SK-N-SH (cell line): ENCODE results near the gene CASTOR2. TPM values are rescaled to one million over a fixed set of nuclear protein-coding genes. Genes with fewer than 3 reads are reported as not detected.

Experiments used
- CTCF ChIA-PET: fragments of 300-600, 350-600 bp; formaldehyde crosslinking; extraction: SDS; loops from one replicate; lab custom pipeline; 2021; lab: Yijun Ruan, JAX
- POLR2A ChIA-PET: fragments of 350-600 bp; sonication (Branson Sonifier 250); formaldehyde crosslinking; extraction: SDS; loops from one replicate; lab custom pipeline; 2020; ENCODE audit warnings: antibody characterized with exemption, inconsistent platforms; lab: Yijun Ruan, JAX
- DNase-seq: peaks from one replicate; pipeline ENCODE4 v3.0.0; 2012
- H2AFZ ChIP-seq: fragments of 200-600 bp; sonication (generic); 2 replicates; pipeline ENCODE4 v1.8.1; 2016; ENCODE audit warnings: antibody characterized with exemption, mild to moderate bottlenecking, low read depth
- H3F3A ChIP-seq: fragments of 200-600 bp; sonication (generic); replicated peaks from 2 replicates; pipeline ENCODE3; 2016; ENCODE audit warnings: antibody characterized with exemption, mild to moderate bottlenecking; ENCODE audit not compliant: insufficient read depth
- H3K27ac ChIP-seq, 2 experiments: fragments of 200-500 bp in 1 of 2; fragments of 200-600 bp in 1 of 2; sonication (Bioruptor generic) in 1 of 2; sonication (generic), shearing (Covaris generic) in 1 of 2; 2 replicates each; pipeline versions ENCODE4 v1.5.1 to v1.6.1; 2014 to 2016; ENCODE audit warnings: low read depth in 2 of 2, inconsistent platforms in 1 of 2, low read length in 1 of 2, mild to moderate bottlenecking in 1 of 2, mixed read lengths in 1 of 2
- H3K27me3 ChIP-seq: fragments of 200-600 bp; sonication (generic), shearing (Covaris generic); 2 replicates; pipeline ENCODE4 v1.6.1; 2016; ENCODE audit warnings: mixed run types; ENCODE audit not compliant: insufficient read depth
- H3K36me3 ChIP-seq, 2 experiments: fragments of 200-500 bp in 1 of 2; fragments of 200-600 bp in 1 of 2; sonication (Bioruptor generic) in 1 of 2; sonication (generic) in 1 of 2; replicated peaks in 1 of 2; 2 replicates each; pipeline versions ENCODE3 to v1.5.1; 2014 to 2016; ENCODE audit warnings: low read length in 1 of 2, mild to moderate bottlenecking in 1 of 2; ENCODE audit not compliant: insufficient read depth in 2 of 2, control insufficient read depth in 1 of 2
- H3K4me1 ChIP-seq, 2 experiments: fragments of 200-500 bp in 1 of 2; fragments of 200-600 bp in 1 of 2; sonication (Bioruptor generic) in 1 of 2; sonication (generic), shearing (Covaris generic) in 1 of 2; 2 replicates each; pipeline versions ENCODE4 v1.5.1 to v1.6.1; 2014 to 2016; ENCODE audit warnings: low read depth in 1 of 2, low read length in 1 of 2, mixed run types in 1 of 2; ENCODE audit not compliant: insufficient read depth in 2 of 2, control insufficient read depth in 1 of 2
- H3K4me2 ChIP-seq: fragments of 200-600 bp; sonication (generic), shearing (Covaris generic); 2 replicates; pipeline ENCODE4 v1.6.1; 2017; ENCODE audit warnings: mixed run types
- H3K4me3 ChIP-seq, 2 experiments: fragments of 200-500 bp in 1 of 2; fragments of 200-600 bp in 1 of 2; sonication (Bioruptor generic) in 1 of 2; sonication (generic), shearing (Covaris generic) in 1 of 2; 2 replicates each; pipeline versions ENCODE4 v1.5.1 to v1.8.1; 2014 to 2016; ENCODE audit warnings: low read depth in 2 of 2, inconsistent platforms in 1 of 2, low read length in 1 of 2, mild to moderate bottlenecking in 1 of 2, mixed read lengths in 1 of 2, moderate library complexity in 1 of 2
- H3K79me2 ChIP-seq: fragments of 200-600 bp; sonication (generic); 2 replicates; pipeline ENCODE4 v1.8.1; 2017; ENCODE audit warnings: mild to moderate bottlenecking; ENCODE audit not compliant: insufficient read depth
- H3K9ac ChIP-seq: fragments of 200-600 bp; sonication (generic); 2 replicates; pipeline ENCODE4 v1.6.1; 2017; ENCODE audit warnings: mixed run types
- H3K9me2 ChIP-seq: fragments of 200-600 bp; sonication (generic); 2 replicates; pipeline ENCODE4 v1.6.1; 2017; ENCODE audit warnings: mixed run types
- H3K9me3 ChIP-seq: fragments of 200-600 bp; sonication (generic); 2 replicates; pipeline ENCODE4 v1.6.1; 2017; ENCODE audit warnings: mixed run types, mild to moderate bottlenecking, moderate library complexity
- H4K20me1 ChIP-seq: fragments of 200-600 bp; sonication (generic); 2 replicates; pipeline ENCODE4 v1.6.1; 2017; ENCODE audit warnings: mild to moderate bottlenecking, mixed run types; ENCODE audit not compliant: insufficient read depth
- EP300 ChIP-seq, 2 experiments: IDR thresholded peaks; 2 replicates each; pipeline versions ENCODE4 v1.4.0 to v1.6.1; 2012; ENCODE audit warnings: borderline replicate concordance in 1 of 2, low read depth in 1 of 2, low read length in 1 of 2
- FOSL2 ChIP-seq: IDR thresholded peaks from 2 replicates; pipeline ENCODE4 v1.4.0; 2012; ENCODE audit warnings: low read depth, mild to moderate bottlenecking, moderate library complexity, borderline replicate concordance
- FOXM1 ChIP-seq: IDR thresholded peaks from 2 replicates; pipeline ENCODE4 v1.4.0; 2012; ENCODE audit warnings: low read depth, mild to moderate bottlenecking
- GABPA ChIP-seq: IDR thresholded peaks from 2 replicates; pipeline ENCODE4 v1.4.0; 2012; ENCODE audit warnings: low read depth, mild to moderate bottlenecking
- MEF2A ChIP-seq: IDR thresholded peaks from 2 replicates; pipeline ENCODE4 v1.4.0; 2012; ENCODE audit warnings: low read depth, borderline replicate concordance
- NRF1 ChIP-seq: IDR thresholded peaks from 2 replicates; pipeline ENCODE4 v1.6.1; 2012; ENCODE audit warnings: low read depth, mild to moderate bottlenecking, low read length
- POLR2AphosphoS5 ChIP-seq: IDR thresholded peaks from 2 replicates; pipeline ENCODE4 v1.6.1; 2012; ENCODE audit warnings: low read depth, low read length
- RAD21 ChIP-seq: IDR thresholded peaks from 2 replicates; pipeline ENCODE4 v1.6.1; 2012; ENCODE audit warnings: mild to moderate bottlenecking, low read length
- RFX5 ChIP-seq: IDR thresholded peaks from 2 replicates; pipeline ENCODE4 v1.6.1; 2012; ENCODE audit warnings: mild to moderate bottlenecking, improper control_type of control experiment, low read length
- SIN3A ChIP-seq: IDR thresholded peaks from 2 replicates; pipeline ENCODE4 v1.6.1; 2012; ENCODE audit warnings: low read depth, mild to moderate bottlenecking, low read length, moderate library complexity, borderline replicate concordance
- SMC3 ChIP-seq: IDR thresholded peaks from 2 replicates; pipeline ENCODE4 v1.6.1; 2012; ENCODE audit warnings: low read depth, low read length, improper control_type of control experiment
- TAF1 ChIP-seq: IDR thresholded peaks from 2 replicates; pipeline ENCODE4 v1.6.1; 2012; ENCODE audit warnings: low read depth, mild to moderate bottlenecking, low read length, moderate library complexity, borderline replicate concordance
- TCF12 ChIP-seq: IDR thresholded peaks from 2 replicates; pipeline ENCODE4 v1.4.0; 2012
- TEAD4 ChIP-seq: IDR thresholded peaks from 2 replicates; pipeline ENCODE4 v1.4.0; 2012; ENCODE audit warnings: mild to moderate bottlenecking, borderline replicate concordance; ENCODE audit not compliant: insufficient read depth
- WGBS: methylation state at CpG from one replicate; pipeline ENCODE4 v1.1.6; 2017; ENCODE audit warnings: low lambda C conversion rate; 5-methylcytosine and 5-hydroxymethylcytosine counted together
- polyA plus RNA-seq, 3 experiments: library from polyadenylated mRNA; depleted of rRNA; stranded (reverse); fragments of >200 nt; gene quantifications; 2 replicates each; pipeline ENCODE4 v1.2.3, GENCODE V29; 2012
- TF ChIP-seq, protein P1 (sequence below): fragments of 150-350 bp; IDR thresholded peaks from 2 replicates; pipeline ENCODE4 v1.6.1; 2016; ENCODE audit warnings: mild to moderate bottlenecking, low read depth, low read length
- TF ChIP-seq, protein P2 (sequence below): IDR thresholded peaks from 2 replicates; pipeline ENCODE4 v1.4.0; 2012; ENCODE audit warnings: low read depth, borderline replicate concordance
- TF ChIP-seq, protein P3 (sequence below): IDR thresholded peaks from 2 replicates; pipeline ENCODE4; 2012

CASTOR2 gene
- polyA plus RNA-seq, 1 of the 3 experiments (the other 2 are of a cell fraction), result 5.4 TPM

DNA sequence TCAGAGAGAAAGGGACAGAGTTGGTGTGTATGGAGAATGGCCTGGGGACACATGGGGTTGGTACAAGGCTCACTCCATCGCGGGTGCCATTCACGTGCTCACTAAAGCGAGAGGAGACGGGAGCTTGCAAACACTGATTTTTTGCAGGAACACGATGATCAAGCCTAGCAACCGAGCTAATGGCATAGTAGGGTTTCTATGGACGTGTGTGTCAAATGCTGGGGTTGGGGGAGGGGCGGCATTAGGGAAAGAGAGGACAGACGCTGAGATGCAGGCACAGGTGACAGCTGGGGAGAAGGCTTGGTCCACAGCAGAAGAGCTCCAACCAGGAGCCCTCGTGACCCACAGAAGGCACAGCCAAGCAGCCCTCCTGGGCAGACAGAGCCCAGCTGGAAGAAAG is 75.2 kb downstream of the CASTOR2 start:
- H3K4me2 ChIP-seq, result no peak overlapping the region
- no peaks in the 10 kb centered on the region for H3K27me3 ChIP-seq
- WGBS, result 96% methylated on average over 11 of the region's 11 CpGs
- POLR2A ChIA-PET, result no interaction called here
- no peak overlapping the region for H3K27ac ChIP-seq
- peak; percentile 17 for DNase-seq
- CTCF ChIA-PET, result no interaction called here
- H3K4me3 ChIP-seq, result no peak overlapping the region
- H3K36me3 ChIP-seq, result peaks cover 11% of the 10 kb centered on the region in 2 experiments
- TF ChIP-seq RFX5 (no peak), RAD21 (no peak), NRF1 (no peak), TEAD4 (no peak), MEF2A (no peak), TCF12 (no peak), GABPA (no peak), EP300 (IDR thresholded peaks at IDR 0.05; ENCODE audit: borderline replicate concordance in 1 of 2, low read depth in 1 of 2, low read length in 1 of 2) (no peak), SMC3 (no peak), POLR2AphosphoS5 (no peak), SIN3A (no peak), TAF1 (no peak), FOSL2 (no peak), FOXM1 (no peak)
- TF ChIP-seq, protein P1, sequence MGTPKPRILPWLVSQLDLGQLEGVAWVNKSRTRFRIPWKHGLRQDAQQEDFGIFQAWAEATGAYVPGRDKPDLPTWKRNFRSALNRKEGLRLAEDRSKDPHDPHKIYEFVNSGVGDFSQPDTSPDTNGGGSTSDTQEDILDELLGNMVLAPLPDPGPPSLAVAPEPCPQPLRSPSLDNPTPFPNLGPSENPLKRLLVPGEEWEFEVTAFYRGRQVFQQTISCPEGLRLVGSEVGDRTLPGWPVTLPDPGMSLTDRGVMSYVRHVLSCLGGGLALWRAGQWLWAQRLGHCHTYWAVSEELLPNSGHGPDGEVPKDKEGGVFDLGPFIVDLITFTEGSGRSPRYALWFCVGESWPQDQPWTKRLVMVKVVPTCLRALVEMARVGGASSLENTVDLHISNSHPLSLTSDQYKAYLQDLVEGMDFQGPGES, result no peak
- TF ChIP-seq, protein P2, sequence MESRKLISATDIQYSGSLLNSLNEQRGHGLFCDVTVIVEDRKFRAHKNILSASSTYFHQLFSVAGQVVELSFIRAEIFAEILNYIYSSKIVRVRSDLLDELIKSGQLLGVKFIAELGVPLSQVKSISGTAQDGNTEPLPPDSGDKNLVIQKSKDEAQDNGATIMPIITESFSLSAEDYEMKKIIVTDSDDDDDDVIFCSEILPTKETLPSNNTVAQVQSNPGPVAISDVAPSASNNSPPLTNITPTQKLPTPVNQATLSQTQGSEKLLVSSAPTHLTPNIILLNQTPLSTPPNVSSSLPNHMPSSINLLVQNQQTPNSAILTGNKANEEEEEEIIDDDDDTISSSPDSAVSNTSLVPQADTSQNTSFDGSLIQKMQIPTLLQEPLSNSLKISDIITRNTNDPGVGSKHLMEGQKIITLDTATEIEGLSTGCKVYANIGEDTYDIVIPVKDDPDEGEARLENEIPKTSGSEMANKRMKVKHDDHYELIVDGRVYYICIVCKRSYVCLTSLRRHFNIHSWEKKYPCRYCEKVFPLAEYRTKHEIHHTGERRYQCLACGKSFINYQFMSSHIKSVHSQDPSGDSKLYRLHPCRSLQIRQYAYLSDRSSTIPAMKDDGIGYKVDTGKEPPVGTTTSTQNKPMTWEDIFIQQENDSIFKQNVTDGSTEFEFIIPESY, result no peak
- TF ChIP-seq, protein P3, sequence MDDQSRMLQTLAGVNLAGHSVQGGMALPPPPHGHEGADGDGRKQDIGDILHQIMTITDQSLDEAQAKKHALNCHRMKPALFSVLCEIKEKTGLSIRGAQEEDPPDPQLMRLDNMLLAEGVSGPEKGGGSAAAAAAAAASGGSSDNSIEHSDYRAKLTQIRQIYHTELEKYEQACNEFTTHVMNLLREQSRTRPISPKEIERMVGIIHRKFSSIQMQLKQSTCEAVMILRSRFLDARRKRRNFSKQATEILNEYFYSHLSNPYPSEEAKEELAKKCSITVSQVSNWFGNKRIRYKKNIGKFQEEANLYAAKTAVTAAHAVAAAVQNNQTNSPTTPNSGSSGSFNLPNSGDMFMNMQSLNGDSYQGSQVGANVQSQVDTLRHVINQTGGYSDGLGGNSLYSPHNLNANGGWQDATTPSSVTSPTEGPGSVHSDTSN, result no peak
- no peaks in the 10 kb centered on the region for H3K9me2 ChIP-seq
- H3F3A ChIP-seq, result no peaks in the 10 kb centered on the region
- H3K9me3 ChIP-seq, result no peaks in the 10 kb centered on the region
- no peak overlapping the region for H3K9ac ChIP-seq
- H3K4me1 ChIP-seq, result no peaks in the 10 kb centered on the region
- H2AFZ ChIP-seq, result no peak overlapping the region
- no peaks in the 10 kb centered on the region for H3K79me2 ChIP-seq
- H4K20me1 ChIP-seq, result no peaks in the 10 kb centered on the region
